NCI-H510A (cell line): ENCODE results near the gene PIGV.
"Not testable (repeated sequence)": the region's sequence is repeated elsewhere in the genome, so short reads cannot be mapped to it uniquely, and the experiment has no call there.

Source experiments
- DNase-seq: peaks from one replicate; lab custom pipeline; 2025; lab: John Stamatoyannopoulos, UW

The PIGV gene

DNA sequence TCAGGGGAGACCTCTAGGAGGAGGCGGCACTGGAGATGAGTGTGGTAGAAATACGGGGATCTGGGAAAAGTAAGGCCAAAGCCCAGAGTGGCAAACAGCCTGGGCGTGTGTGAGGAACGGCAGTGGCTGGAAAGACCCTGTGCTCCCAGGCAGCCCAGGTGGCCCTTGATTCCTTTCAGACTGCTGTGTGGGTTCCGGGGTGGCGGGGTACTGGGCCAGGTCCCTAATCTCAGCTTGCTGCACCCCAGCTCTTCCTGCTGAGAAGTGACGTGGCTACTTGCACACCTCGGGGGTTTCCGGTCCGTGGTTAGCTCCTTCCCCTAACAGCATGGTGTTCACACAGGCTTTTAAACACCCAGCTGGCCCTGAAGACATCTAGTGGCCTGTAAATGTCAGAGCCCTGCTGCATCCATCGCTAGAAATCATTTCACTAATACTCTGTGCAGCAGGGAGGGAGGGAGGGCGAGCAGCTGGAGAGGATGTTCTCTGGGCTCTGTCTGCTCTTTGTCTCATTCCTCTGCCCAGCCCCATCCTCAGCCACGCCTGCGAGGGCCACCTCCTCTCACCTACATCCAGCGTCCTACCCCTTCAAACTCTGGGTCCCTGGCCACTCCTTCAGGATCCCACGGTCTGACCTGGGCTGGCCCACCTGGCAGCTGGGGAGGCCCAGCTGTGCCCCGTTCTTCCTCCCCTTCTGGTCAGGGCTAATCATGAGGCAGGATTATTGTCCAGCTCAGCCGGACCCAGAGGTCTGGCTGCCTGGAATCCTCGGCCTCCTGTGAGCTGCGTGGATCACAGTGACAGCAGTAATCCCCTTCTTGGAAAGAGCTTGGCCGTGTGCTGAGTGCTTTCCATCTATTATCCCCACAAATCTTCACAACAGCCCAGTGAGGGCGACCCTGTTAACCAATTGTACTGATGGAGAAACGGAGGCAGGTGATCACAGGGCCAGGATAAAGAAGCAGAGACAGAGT, 46.0 kb downstream of the PIGV start:
- DNase-seq = no peak

- not testable (repeated sequence) for DNase-seq
Observed at GRCh38 chr1:26837665-26838064, 49.9 kb downstream of the PIGV start.

DNA sequence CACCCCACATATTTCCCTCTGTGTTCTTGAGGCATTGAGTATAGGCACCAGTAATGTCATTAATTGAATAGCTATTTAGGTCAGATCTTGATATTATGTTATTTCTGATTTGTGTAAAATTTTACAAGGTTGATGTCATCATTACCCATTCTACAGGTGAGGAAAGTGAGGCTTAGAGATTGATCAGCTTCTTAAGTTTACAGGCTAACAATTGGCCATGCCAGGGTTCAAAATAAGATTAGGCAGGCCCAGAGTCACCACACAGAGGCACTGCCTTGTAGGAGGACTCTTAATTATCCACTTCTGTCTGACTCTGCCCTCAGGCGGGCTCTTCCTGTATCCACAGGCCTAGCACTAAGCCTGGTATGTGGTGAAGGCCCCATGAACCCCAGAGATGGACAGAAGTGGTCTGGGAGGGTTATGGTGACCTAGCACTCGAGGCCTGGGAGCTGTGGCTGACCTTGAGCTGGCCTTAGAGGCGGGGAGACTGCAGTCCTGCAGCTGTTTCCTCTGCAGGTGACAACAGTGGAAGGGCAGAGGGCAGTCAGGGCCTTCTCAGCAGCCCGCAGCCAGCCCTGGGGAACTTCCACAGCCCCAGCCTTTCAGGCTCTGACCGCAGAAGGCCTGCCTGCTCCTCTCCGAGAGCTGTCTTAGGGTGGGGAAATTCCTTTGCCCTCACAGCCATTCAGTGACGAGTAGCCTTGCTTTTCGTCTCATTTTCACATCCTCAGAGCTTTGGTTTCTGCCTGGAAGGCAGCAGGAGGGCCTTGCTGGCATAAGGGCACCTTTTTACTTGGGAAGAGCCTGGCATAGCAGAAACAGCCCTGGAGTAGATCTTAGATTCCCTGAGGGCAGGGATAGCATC, 51.0 kb downstream of the PIGV start:
- no peak for DNase-seq

DNA sequence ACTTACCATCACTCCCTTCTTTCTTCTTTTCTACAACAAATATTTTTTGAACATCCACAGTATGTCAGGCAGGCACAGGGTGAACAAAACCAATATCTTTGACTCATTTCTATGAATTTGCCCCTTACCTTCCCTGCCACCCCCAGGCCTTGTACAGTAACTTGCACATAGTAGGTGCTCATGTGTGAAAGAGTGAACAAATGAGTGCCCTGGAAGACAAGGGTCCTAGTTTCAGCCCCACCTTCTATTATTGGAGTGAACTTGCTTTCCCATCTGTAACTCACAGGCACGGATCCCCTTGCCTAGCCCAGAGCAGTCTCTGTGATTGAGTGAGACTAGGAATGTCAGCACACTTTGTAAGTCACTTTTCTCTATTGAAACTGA, 51.6 kb downstream of the PIGV start:
- DNase-seq = no peak

- DNase-seq = no peak
Observed at GRCh38 chr1:26839779-26840178, 52.0 kb downstream of the PIGV start.

DNA sequence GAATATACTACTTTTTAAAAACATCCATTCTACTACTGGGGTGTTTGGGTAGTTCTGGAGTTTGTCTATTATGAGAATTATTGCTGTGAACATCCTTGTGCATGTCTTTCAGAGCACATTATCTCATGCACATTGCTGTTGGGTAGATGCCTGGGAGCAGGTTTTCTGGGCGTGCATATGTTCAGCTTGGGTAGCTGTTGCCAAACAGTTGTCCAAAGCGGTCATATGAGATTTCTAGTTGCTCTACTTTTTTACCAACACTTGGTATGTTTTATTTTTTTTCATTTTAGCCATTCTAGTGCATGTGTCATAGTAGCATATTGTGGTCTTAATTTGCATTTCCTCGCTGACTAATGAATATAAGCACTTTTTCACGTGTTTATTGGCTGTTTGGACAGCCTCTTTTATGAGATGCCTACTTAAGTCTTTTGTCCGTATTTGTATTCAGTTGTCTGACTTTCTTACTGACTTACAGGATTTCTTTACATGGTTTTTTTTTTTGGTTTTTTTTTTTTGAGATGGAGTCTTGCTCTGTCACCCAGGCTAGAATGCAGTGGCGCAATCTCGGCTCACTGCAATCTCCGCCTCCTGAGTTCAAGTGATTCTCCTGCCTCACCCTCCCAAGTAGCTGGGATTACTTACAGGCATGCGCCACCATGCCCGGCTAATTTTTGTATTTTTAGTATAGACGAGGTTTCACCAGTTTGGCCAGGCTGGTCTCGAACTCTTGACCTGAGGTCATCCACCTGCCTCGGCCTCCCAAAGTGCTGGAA, 56.9 kb downstream of the PIGV start:
- no peak for DNase-seq

DNA sequence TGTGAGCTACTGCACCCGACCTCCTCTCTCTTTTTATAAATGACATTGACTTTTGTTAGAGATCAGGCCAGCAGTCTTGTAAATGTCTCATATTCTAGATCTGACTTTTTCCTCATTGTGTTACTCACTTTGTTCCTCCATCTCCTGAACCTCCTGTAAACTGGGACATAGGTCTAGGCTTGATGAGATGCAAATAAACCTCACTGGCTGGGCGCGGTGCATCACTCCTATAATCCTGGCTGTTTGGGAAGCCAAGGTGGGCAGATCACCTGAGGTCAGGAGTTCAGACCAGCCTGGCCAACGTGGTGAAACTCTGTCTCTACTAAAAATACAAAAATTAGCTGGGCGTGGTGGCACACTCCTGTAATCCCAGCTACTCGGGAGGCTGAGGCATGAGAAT, 60.1 kb downstream of the PIGV start:
- not testable (repeated sequence) for DNase-seq
